K562 (cell line): ENCODE measurements around the gene LAMB1.

Source experiments
- REST ChIP-seq, 2 experiments: fragments of 450-650 bp; formaldehyde crosslinking in 1 of 2; IDR thresholded peaks; 2 replicates each; pipeline versions ENCODE4 v1.4.0 to v1.6.1; 2014 to 2020; ENCODE audit warnings: mild to moderate bottlenecking in 2 of 2, borderline replicate concordance in 1 of 2, low read depth in 1 of 2
- TCF7L2 ChIP-seq: fragments of 150-350 bp; IDR thresholded peaks from 2 replicates; pipeline ENCODE4 v1.6.1; 2016; ENCODE audit warnings: low read depth, mild to moderate bottlenecking, low read length, moderate library complexity
- TF ChIP-seq, protein P1 (sequence below): fragments of 450-650 bp; formaldehyde crosslinking; IDR thresholded peaks from 2 replicates; pipeline ENCODE4 v1.4.0; 2022; ENCODE audit warnings: missing genetic modification characterization
- TF ChIP-seq, protein P2 (sequence below): fragments of 200-600 bp; sonication (generic); IDR thresholded peaks from one replicate; pipeline ENCODE4 v1.6.1; 2012; ENCODE audit warnings: mild to moderate bottlenecking, low read depth, low read length, inconsistent platforms

DNA sequence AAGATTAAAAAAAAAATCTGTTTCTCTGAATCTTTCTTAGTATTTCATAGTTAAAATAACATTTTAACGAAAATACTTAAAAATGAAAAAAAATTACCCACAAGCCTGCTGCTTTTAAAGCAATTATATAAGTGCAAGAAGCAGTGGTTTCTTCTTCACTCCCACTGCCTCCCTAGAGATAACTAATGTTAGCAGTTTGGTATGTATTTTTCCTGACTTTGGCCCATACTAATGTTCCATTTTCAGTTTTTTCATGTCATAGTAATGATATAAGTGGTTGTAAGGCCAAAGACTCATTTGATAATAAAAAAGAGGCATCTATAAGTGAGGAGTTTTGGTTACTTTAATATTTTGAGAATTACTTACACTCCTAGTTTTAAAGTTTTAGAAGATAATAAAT, 24.3 kb upstream of the LAMB1 start:
- TF ChIP-seq REST (IDR thresholded peaks at IDR 0.05; ENCODE audit: borderline replicate concordance) (no peak), REST (CRISPR knock-in tag; IDR thresholded peaks at IDR 0.05; ENCODE audit: low read depth) (no peak), TCF7L2 (no peak)
- TF ChIP-seq, protein P1, sequence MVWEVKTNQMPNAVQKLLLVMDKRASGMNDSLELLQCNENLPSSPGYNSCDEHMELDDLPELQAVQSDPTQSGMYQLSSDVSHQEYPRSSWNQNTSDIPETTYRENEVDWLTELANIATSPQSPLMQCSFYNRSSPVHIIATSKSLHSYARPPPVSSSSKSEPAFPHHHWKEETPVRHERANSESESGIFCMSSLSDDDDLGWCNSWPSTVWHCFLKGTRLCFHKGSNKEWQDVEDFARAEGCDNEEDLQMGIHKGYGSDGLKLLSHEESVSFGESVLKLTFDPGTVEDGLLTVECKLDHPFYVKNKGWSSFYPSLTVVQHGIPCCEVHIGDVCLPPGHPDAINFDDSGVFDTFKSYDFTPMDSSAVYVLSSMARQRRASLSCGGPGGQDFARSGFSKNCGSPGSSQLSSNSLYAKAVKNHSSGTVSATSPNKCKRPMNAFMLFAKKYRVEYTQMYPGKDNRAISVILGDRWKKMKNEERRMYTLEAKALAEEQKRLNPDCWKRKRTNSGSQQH (CRISPR knock-in tag), result no peak
- TF ChIP-seq, protein P2, sequence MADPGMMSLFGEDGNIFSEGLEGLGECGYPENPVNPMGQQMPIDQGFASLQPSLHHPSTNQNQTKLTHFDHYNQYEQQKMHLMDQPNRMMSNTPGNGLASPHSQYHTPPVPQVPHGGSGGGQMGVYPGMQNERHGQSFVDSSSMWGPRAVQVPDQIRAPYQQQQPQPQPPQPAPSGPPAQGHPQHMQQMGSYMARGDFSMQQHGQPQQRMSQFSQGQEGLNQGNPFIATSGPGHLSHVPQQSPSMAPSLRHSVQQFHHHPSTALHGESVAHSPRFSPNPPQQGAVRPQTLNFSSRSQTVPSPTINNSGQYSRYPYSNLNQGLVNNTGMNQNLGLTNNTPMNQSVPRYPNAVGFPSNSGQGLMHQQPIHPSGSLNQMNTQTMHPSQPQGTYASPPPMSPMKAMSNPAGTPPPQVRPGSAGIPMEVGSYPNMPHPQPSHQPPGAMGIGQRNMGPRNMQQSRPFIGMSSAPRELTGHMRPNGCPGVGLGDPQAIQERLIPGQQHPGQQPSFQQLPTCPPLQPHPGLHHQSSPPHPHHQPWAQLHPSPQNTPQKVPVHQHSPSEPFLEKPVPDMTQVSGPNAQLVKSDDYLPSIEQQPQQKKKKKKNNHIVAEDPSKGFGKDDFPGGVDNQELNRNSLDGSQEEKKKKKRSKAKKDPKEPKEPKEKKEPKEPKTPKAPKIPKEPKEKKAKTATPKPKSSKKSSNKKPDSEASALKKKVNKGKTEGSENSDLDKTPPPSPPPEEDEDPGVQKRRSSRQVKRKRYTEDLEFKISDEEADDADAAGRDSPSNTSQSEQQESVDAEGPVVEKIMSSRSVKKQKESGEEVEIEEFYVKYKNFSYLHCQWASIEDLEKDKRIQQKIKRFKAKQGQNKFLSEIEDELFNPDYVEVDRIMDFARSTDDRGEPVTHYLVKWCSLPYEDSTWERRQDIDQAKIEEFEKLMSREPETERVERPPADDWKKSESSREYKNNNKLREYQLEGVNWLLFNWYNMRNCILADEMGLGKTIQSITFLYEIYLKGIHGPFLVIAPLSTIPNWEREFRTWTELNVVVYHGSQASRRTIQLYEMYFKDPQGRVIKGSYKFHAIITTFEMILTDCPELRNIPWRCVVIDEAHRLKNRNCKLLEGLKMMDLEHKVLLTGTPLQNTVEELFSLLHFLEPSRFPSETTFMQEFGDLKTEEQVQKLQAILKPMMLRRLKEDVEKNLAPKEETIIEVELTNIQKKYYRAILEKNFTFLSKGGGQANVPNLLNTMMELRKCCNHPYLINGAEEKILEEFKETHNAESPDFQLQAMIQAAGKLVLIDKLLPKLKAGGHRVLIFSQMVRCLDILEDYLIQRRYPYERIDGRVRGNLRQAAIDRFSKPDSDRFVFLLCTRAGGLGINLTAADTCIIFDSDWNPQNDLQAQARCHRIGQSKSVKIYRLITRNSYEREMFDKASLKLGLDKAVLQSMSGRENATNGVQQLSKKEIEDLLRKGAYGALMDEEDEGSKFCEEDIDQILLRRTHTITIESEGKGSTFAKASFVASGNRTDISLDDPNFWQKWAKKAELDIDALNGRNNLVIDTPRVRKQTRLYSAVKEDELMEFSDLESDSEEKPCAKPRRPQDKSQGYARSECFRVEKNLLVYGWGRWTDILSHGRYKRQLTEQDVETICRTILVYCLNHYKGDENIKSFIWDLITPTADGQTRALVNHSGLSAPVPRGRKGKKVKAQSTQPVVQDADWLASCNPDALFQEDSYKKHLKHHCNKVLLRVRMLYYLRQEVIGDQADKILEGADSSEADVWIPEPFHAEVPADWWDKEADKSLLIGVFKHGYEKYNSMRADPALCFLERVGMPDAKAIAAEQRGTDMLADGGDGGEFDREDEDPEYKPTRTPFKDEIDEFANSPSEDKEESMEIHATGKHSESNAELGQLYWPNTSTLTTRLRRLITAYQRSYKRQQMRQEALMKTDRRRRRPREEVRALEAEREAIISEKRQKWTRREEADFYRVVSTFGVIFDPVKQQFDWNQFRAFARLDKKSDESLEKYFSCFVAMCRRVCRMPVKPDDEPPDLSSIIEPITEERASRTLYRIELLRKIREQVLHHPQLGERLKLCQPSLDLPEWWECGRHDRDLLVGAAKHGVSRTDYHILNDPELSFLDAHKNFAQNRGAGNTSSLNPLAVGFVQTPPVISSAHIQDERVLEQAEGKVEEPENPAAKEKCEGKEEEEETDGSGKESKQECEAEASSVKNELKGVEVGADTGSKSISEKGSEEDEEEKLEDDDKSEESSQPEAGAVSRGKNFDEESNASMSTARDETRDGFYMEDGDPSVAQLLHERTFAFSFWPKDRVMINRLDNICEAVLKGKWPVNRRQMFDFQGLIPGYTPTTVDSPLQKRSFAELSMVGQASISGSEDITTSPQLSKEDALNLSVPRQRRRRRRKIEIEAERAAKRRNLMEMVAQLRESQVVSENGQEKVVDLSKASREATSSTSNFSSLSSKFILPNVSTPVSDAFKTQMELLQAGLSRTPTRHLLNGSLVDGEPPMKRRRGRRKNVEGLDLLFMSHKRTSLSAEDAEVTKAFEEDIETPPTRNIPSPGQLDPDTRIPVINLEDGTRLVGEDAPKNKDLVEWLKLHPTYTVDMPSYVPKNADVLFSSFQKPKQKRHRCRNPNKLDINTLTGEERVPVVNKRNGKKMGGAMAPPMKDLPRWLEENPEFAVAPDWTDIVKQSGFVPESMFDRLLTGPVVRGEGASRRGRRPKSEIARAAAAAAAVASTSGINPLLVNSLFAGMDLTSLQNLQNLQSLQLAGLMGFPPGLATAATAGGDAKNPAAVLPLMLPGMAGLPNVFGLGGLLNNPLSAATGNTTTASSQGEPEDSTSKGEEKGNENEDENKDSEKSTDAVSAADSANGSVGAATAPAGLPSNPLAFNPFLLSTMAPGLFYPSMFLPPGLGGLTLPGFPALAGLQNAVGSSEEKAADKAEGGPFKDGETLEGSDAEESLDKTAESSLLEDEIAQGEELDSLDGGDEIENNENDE, result no peak
